HepG2 (cell line): Measurements from ENCODE around the gene CNPY4. TPM values are rescaled to one million over a fixed set of nuclear protein-coding genes. Genes with fewer than 3 reads are reported as not detected.
A peak's percentile ranks its signal among the peaks of the same experiment; 100 is the strongest.

ENCODE experiments used
- ATAC-seq: fragments of 200-7000 bp; cut with Tn5 transposase; 3 replicates; pipeline ENCODE4 v1.9.1; 2020; ENCODE audit warnings: mild to moderate bottlenecking, moderate library complexity
- BruUV-seq: library from RNA; stranded (reverse); fragments of 400-500 nt; replicated peaks from 2 replicates; lab custom pipeline; 2021; lab: Mats Ljungman, UMichigan
- CTCF ChIA-PET: fragments of 300-600 bp; formaldehyde crosslinking; extraction: SDS; loops from one replicate; lab custom pipeline; 2021; ENCODE audit warnings: low total read pairs, inconsistent platforms, low intra/inter-chr PET ratio; lab: Yijun Ruan, JAX
- POLR2A ChIA-PET: fragments of 350-600 bp; sonication (Branson Sonifier 250); formaldehyde crosslinking; loops from one replicate; lab custom pipeline; 2020; ENCODE audit warnings: antibody characterized with exemption, inconsistent platforms; lab: Yijun Ruan, JAX
- DNase-seq: peaks from one replicate; pipeline ENCODE4 v3.0.0-alpha.2; 2015; ENCODE audit warnings: low spot score
- FAIRE-seq: peaks from 3 replicates; lab custom pipeline; 2011; peaks lifted over from hg19 to GRCh38; lab: Jason Lieb, UNC
- H2AFZ ChIP-seq: one replicate; pipeline ENCODE4 v1.6.1; 2011; ENCODE audit warnings: low read length, inconsistent platforms
- H3K27ac ChIP-seq: fragments of 300-600 bp; 3 replicates; pipeline ENCODE4 v1.8.0; 2011; ENCODE audit warnings: mixed run types, mild to moderate bottlenecking, mixed read lengths, low read length, inconsistent platforms; ENCODE audit not compliant: insufficient read depth; ENCODE audit errors: extremely low read length
- H3K27me3 ChIP-seq, 2 experiments: fragments of 200-600 bp in 1 of 2; 2 replicates in 1 of 2; 3 replicates in 1 of 2; pipeline versions ENCODE4 v1.6.0 to v1.8.0; 2011; ENCODE audit warnings: low read length in 2 of 2, mild to moderate bottlenecking in 2 of 2, moderate library complexity in 2 of 2, inconsistent platforms in 1 of 2; ENCODE audit not compliant: insufficient read depth in 2 of 2, control insufficient read depth in 1 of 2
- H3K36me3 ChIP-seq, 2 experiments: fragments of 200-600 bp in 1 of 2; replicated peaks in 1 of 2; 2 replicates in 1 of 2; 3 replicates in 1 of 2; pipeline versions ENCODE4 v1.5.1 to v1.8.0; 2011; ENCODE audit warnings: low read length in 2 of 2, inconsistent platforms in 1 of 2; ENCODE audit not compliant: insufficient read depth in 2 of 2, control insufficient read depth in 1 of 2
- H3K4me1 ChIP-seq: 2 replicates; pipeline ENCODE4 v1.5.1; 2012; ENCODE audit warnings: low read length, inconsistent platforms; ENCODE audit not compliant: insufficient read depth
- H3K4me2 ChIP-seq: 2 replicates; pipeline ENCODE4 v1.6.0; 2011; ENCODE audit warnings: low read depth, low read length, inconsistent platforms
- H3K4me3 ChIP-seq, 3 experiments: fragments of 200-600 bp in 1 of 3; sonication (generic), shearing (Covaris generic) in 1 of 3; replicated peaks in 1 of 3; 2 replicates each; pipeline ENCODE4 v1.5.1; 2011 to 2016; ENCODE audit warnings: low read length in 3 of 3, inconsistent platforms in 2 of 3, low read depth in 2 of 3, mild to moderate bottlenecking in 2 of 3, control low read depth in 1 of 3, mixed read lengths in 1 of 3; ENCODE audit not compliant: insufficient read depth in 1 of 3
- H3K79me2 ChIP-seq: one replicate; pipeline ENCODE4 v1.6.1; 2011; ENCODE audit warnings: low read length, inconsistent platforms; ENCODE audit not compliant: insufficient read depth
- H3K9ac ChIP-seq: 2 replicates; pipeline ENCODE4 v1.6.0; 2011; ENCODE audit warnings: mild to moderate bottlenecking, low read depth, low read length, inconsistent platforms; ENCODE audit not compliant: insufficient read depth
- H3K9me3 ChIP-seq: 2 replicates; pipeline ENCODE4 v1.5.1; 2012; ENCODE audit warnings: mild to moderate bottlenecking, low read length
- H4K20me1 ChIP-seq: 2 replicates; pipeline ENCODE4 v1.6.0; 2011; ENCODE audit warnings: inconsistent platforms, mild to moderate bottlenecking, low read length, moderate library complexity; ENCODE audit not compliant: insufficient read depth
- DR1 ChIP-seq: sonication (generic); formaldehyde crosslinking; IDR thresholded peaks from 2 replicates; pipeline ENCODE4 v1.8.0; 2021; ENCODE audit warnings: mild to moderate bottlenecking, missing genetic modification reagents, inconsistent platforms
- IRX3 ChIP-seq: sonication (generic); formaldehyde crosslinking; IDR thresholded peaks from 2 replicates; pipeline ENCODE4 v1.8.1; 2023; ENCODE audit warnings: mild to moderate bottlenecking, low read depth, missing genetic modification reagents, borderline replicate concordance
- ZBTB10 ChIP-seq: sonication (generic); formaldehyde crosslinking; IDR thresholded peaks from 2 replicates; pipeline ENCODE4 v1.4.0; 2020; ENCODE audit warnings: missing genetic modification reagents, borderline replicate concordance
- ZNF274 ChIP-seq: sonication (generic); formaldehyde crosslinking; IDR thresholded peaks from 2 replicates; pipeline ENCODE4 v1.5.1; 2020; ENCODE audit warnings: mild to moderate bottlenecking, missing genetic modification reagents
- ZNF318 ChIP-seq: sonication (generic); formaldehyde crosslinking; IDR thresholded peaks from 2 replicates; pipeline ENCODE4 v1.4.0; 2020; ENCODE audit warnings: mild to moderate bottlenecking, missing genetic modification reagents
- ZNF326 ChIP-seq: sonication (generic); formaldehyde crosslinking; IDR thresholded peaks from 2 replicates; pipeline ENCODE4 v1.4.0; 2020; ENCODE audit warnings: missing genetic modification reagents, borderline replicate concordance
- ZNF337 ChIP-seq: sonication (generic); formaldehyde crosslinking; IDR thresholded peaks from 2 replicates; pipeline ENCODE4 v1.5.1; 2020; ENCODE audit warnings: missing genetic modification reagents, low read depth, mild to moderate bottlenecking, borderline replicate concordance
- WGBS: methylation state at CpG from one replicate; pipeline ENCODE4 v1.1.6; 2017; ENCODE audit warnings: low lambda C conversion rate; 5-methylcytosine and 5-hydroxymethylcytosine counted together
- in situ Hi-C: cut with HindIII; loops from 2 replicates; pipeline ENCODE4 v1.10.0; 2017; ENCODE audit warnings: low pct_unique_long_range_greater_than_20kb; ENCODE audit not compliant: extremely low pct_ligation_motif_present
- intact Hi-C: fragments of 100-400 bp; cut with micrococcal nuclease; formaldehyde crosslinking; loops from one replicate; pipeline ENCODE4 v1.10.0; 2022; ENCODE audit not compliant: unreplicated experiment
- polyA plus RNA-seq, 8 experiments: library from polyadenylated mRNA; depleted of rRNA in 3 of 8; stranded (reverse) in 7 of 8; unstranded in 1 of 8; fragments of >200 nt; fragmentation: Illumina TruSeq in 4 of 8; extraction: Trizol in 4 of 8; gene quantifications; 2 replicates each; pipeline versions ENCODE4 v1.2.1 to v1.2.3, GENCODE V29; 2011 to 2016; ENCODE audit warnings: low read depth in 4 of 8, missing spikeins in 1 of 8, mixed read lengths in 1 of 8; ENCODE audit not compliant: insufficient read depth in 1 of 8
- total RNA-seq, 5 experiments: library from RNA; depleted of rRNA; stranded (reverse); fragments of >200 nt; fragmentation: Illumina TruSeq; extraction: Trizol; gene quantifications; 2 replicates each; pipeline ENCODE4 v1.2.3, GENCODE V29; 2016; ENCODE audit warnings: low read depth in 1 of 5

Gene CNPY4
- total and polyA plus RNA-seq, 2 of the 13 experiments (the other 11 are each of a cell fraction or from before 2014, with no cell fraction given) = 6.2 to 12.7 TPM

GRCh38 chr7:100157069-100157333 lies 37.6 kb downstream of the CNPY4 start:
- Histone ChIP-seq H3K36me3 (peaks cover 6 to 24% of the 10 kb centered on the region in 2 experiments), H3K27me3 (peaks cover 0 to 7% of the 10 kb centered on the region in 2 experiments; a peak in 1 of 5 replicates), H3K4me2 (peak overlapping the region; percentile 75), H3K79me2 (peaks cover 2% of the 10 kb centered on the region), H3K27ac (peak overlapping the region; percentile 80), H3K9ac (peak overlapping the region; percentile 90; the same call in 1 of the 2 replicates), H3K4me3 (peak overlapping the region in 1 of 3 experiments; percentile 92; a peak in 3 of 6 replicates), H3K9me3 (no peaks in the 10 kb centered on the region)
- in situ Hi-C loops (no loop called here), intact Hi-C loops (no loop called here)
- WGBS = 94% methylated on average over 3 of the region's 5 CpGs
- ChIA-PET CTCF (no interaction called here), POLR2A (interaction anchor here (1.6 to 2.1 kb wide), 3 partner anchors 8 to 57 kb away, joined by 3 to 25 read pairs (median 5); partner anchors contain the start of gene LAMTOR4)
- ATAC-seq = no peak
- BruUV-seq = no TSS peak
- no peak for DNase-seq
- no peak for TF ChIP-seq ZBTB10 (CRISPR knock-in tag)
- TF ChIP-seq ZNF337 (CRISPR knock-in tag) = 0 out of 2 replicates have a peak, but pooled peaks have one; percentile 19
- TF ChIP-seq ZNF318 (CRISPR knock-in tag) = no peak
- TF ChIP-seq ZNF326 (CRISPR knock-in tag) = no peak
- 0 out of 2 replicates have a peak, but pooled peaks have one; percentile 40 for TF ChIP-seq ZNF274 (CRISPR knock-in tag)
- 0 out of 2 replicates have a peak, but pooled peaks have one; percentile 8 for TF ChIP-seq DR1 (CRISPR knock-in tag)
- no peak for TF ChIP-seq IRX3 (CRISPR knock-in tag)
- TF ChIP-seq, all 625 proteins: peak for 3
- Histone ChIP-seq H2AFZ (no peak overlapping the region), H4K20me1 (peaks cover 6% of the 10 kb centered on the region; the same call in 1 of the 2 replicates), H3K4me1 (peaks cover 62% of the 10 kb centered on the region)
- FAIRE-seq = no peak
